Adrenal gland (tissue), 19 donors: ENCODE data around the gene NUDT5. TPM values are rescaled to one million over a fixed set of nuclear protein-coding genes. Genes with fewer than 3 reads are reported as not detected.

ENCODE experiments used
- DNase-seq, 7 donors: peaks; one replicate each; pipeline ENCODE4 v3.0.0-alpha.2; 2019 to 2020
- H3K27ac ChIP-seq, 5 donors: fragments of 200-600 bp; sonication (generic) in 4 of 5; 1 replicate in 3 of 5; 2 replicates in 2 of 5; pipeline versions ENCODE4 v1.5.1 to v1.8.0; 2016 to 2020; ENCODE audit warnings: mild to moderate bottlenecking in 1 of 5
- H3K27me3 ChIP-seq: fragments of 200-600 bp; 2 replicates; pipeline ENCODE4 v1.8.0; 2021
- H3K36me3 ChIP-seq, 2 donors: fragments of 200-600 bp; replicated peaks in 1 of 2; 1 replicate in 1 of 2; 2 replicates in 1 of 2; pipeline versions ENCODE4 v1.5.1 to v1.8.0; 2018 to 2022
- H3K4me1 ChIP-seq, 2 donors: fragments of 200-600 bp; replicated peaks in 1 of 2; 1 replicate in 1 of 2; 2 replicates in 1 of 2; pipeline versions ENCODE4 v1.5.1 to v1.8.0; 2018 to 2021
- H3K4me3 ChIP-seq, 4 donors: fragments of 200-600 bp; sonication (generic) in 3 of 4; one replicate each; pipeline ENCODE4 v1.5.1; 2016 to 2018
- H3K9me3 ChIP-seq, 3 donors: fragments of 200-600 bp; sonication (generic) in 1 of 3; replicated peaks in 1 of 3; 1 replicate in 2 of 3; 2 replicates in 1 of 3; pipeline versions ENCODE4 v1.5.1 to v1.8.0; 2016 to 2021
- POLR2A ChIP-seq, 2 donors: fragments of 450-650 bp; IDR thresholded peaks; one replicate each; pipeline ENCODE4 v1.6.1; 2017; ENCODE audit warnings: antibody characterized with exemption in 2 of 2, mild to moderate bottlenecking in 2 of 2, moderate library complexity in 1 of 2
- WGBS, 4 donors: extraction: QIAGEN DNeasy Blood & Tissue Kit in 2 of 4; methylation state at CpG; one replicate each; pipeline versions ENCODE4 v1.1.5 to v1.1.7; 2013 to 2017; 5-methylcytosine and 5-hydroxymethylcytosine counted together
- intact Hi-C, 2 donors: fragments of 100-400 bp; cut with DNase I; formaldehyde crosslinking; loops; one replicate each; pipeline versions ENCODE4 v1.14.1 to v1.15.0; 2022 to 2023
- long read RNA-seq, 10 donors: library from polyadenylated mRNA in 3 of 10; unstranded in 2 of 10; stranded (forward) in 1 of 10; transcript quantifications; one replicate each; pipeline ENCODE4 v2.0.0 and lab custom pipeline, GENCODE V29; 2021 to 2026
- polyA plus RNA-seq, 3 donors: library from polyadenylated mRNA; stranded (reverse); fragments of 200-250 nt in 2 of 3; fragments of 350-450 nt in 1 of 3; fragmentation: Illumina TruSeq in 1 of 3; extraction: RNeasy Lipid Tissue Mini Kit (QIAGEN cat#74804) in 1 of 3; gene quantifications; one replicate each; pipeline ENCODE4 v1.2.3, GENCODE V29; 2013 to 2014
- total RNA-seq, 9 donors: library from RNA; depleted of rRNA in 4 of 9; stranded (reverse); fragments of >200 nt in 4 of 9; fragments of 120-200 nt in 1 of 9; fragmentation: NEBNext Ultra II Directional in 1 of 9; extraction: Animal tissue kit (Norgen Biotek cat#: 25700) in 1 of 9; gene quantifications; one replicate each; pipeline versions ENCODE4 v1.1.0 to v1.2.4, GENCODE V29; 2013 to 2023
- TF ChIP-seq, protein P1 (sequence below), 6 experiments: fragments of 450-650 bp in 4 of 6; fragments of 200-600 bp in 2 of 6; sonication (generic) in 1 of 6; IDR thresholded peaks; 1 replicate in 5 of 6; 2 replicates in 1 of 6; pipeline versions ENCODE4 v1.5.1 to v1.8.0; 2016 to 2021; ENCODE audit warnings: antibody characterized with exemption in 6 of 6, mild to moderate bottlenecking in 2 of 6, moderate library complexity in 1 of 6
- donor health status: healthy with polysubstance abuse.
- donor health status: Bipolar disorder and iron deficiency.
- donor health status: DM: yes; HTN: yes; CAD: no.
- donor health status: DM: no; HTN: no; CAD: no.
- donor health status: DM: no; HTN: no; CAD: no.
- donor health status: DM: yes; HTN: yes; CAD: no.

NUDT5 gene
- 10 to 100 TPM; 35.5 to 62.7 (median 48.0) TPM for total RNA-seq
- 10 to 100 TPM; 25.3 to 84.3 (median 44.6) TPM for polyA plus RNA-seq
- long read RNA-seq, donor 1, partial matches to known transcripts, result 27 of 28 reads
- long read RNA-seq, donor 1, other reads (novel, unspliced or antisense), result 0 of 28 reads
- long read RNA-seq, donor 2, partial matches to known transcripts, result 0 of 20 reads
- long read RNA-seq, donor 2, other reads (novel, unspliced or antisense), result 20 of 20 reads
- long read RNA-seq, donor 3, partial matches to known transcripts, result 0 of 26 reads
- long read RNA-seq, donor 3, other reads (novel, unspliced or antisense), result 25 of 26 reads
- long read RNA-seq, donor 4, partial matches to known transcripts, result 1 of 10 reads
- long read RNA-seq, donor 4, other reads (novel, unspliced or antisense), result 9 of 10 reads
- long read RNA-seq, donor 5, partial matches to known transcripts, result 0 of 15 reads
- long read RNA-seq, donor 5, other reads (novel, unspliced or antisense), result 15 of 15 reads
- long read RNA-seq, donor 6, partial matches to known transcripts, result 0 of 6 reads
- long read RNA-seq, donor 6, other reads (novel, unspliced or antisense), result 6 of 6 reads
- long read RNA-seq, donor 7, partial matches to known transcripts, result 0 of 10 reads
- long read RNA-seq, donor 7, other reads (novel, unspliced or antisense), result 10 of 10 reads
- long read RNA-seq, donor 8, partial matches to known transcripts, result 0 of 28 reads
- long read RNA-seq, donor 8, other reads (novel, unspliced or antisense), result 28 of 28 reads
- long read RNA-seq, donor 9, partial matches to known transcripts, result 0 of 10 reads
- long read RNA-seq, donor 9, other reads (novel, unspliced or antisense), result 10 of 10 reads
- long read RNA-seq, donor 10, partial matches to known transcripts, result 0 of 15 reads
- long read RNA-seq, donor 10, other reads (novel, unspliced or antisense), result 15 of 15 reads

DNA sequence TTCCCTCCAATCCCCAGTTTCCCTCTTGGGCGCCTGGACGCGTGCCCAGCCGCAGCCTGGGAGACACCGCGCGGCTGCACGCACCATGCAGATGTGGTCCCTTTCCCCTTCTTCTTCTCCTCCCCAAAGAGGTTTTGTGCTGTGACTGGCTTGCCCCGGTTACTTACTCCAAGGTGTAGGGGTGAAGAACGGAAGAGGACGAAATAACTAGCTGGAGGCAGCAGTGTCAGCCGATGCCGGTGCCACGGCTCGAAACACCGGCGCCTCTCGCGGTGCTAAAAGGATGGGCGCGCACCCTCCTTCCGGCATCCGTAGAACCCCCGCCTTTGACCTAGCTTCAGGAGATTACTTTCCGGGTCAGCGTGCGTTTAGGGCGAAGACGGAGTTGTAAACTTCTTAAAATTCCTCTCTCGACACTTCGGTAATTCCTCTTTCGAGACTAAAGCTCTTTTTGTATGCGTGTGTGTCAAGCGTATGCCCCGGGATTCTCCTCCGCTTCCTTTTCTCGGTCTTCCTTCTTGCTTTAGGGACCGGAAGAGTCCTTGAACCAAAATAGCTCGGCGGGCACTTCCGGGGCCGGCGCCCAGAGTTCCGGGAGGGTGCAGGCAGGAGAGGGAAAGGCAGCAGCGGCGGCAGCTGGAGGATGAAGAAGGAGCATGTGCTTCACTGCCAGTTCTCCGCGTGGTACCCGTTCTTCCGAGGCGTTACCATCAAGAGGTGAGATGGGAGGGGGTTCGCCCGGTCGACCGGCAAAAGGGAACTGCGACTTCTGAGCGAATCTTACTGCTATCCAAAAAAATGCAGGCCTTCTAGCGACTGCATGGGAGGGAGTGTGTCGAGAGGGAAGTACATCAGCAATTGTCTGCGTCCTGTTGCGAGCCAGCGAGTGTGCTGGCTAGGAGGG, at the start of gene NUDT5, which contains the start of gene CDC123:
TSS of gene NUDT5 (minus strand) at position 289 of the 904 bp plus-strand sequence. CDS start 9,600 bp downstream, outside the sequence.
TSS of gene CDC123 (plus strand) at position 586 of the 904 bp plus-strand sequence. CDS start at position 644, 58 bp downstream.
- H3K27me3 ChIP-seq, result no peaks in the 10 kb centered on the region
- DNase-seq, result peak; percentile 85 to 95 (median 88)
- H3K4me1 ChIP-seq, result peaks cover 14 to 39% of the 10 kb centered on the region in 2 donors
- TF ChIP-seq POLR2A (IDR thresholded peaks at IDR 0.05), result peak; percentile 13 to 39
- TF ChIP-seq, protein P1, sequence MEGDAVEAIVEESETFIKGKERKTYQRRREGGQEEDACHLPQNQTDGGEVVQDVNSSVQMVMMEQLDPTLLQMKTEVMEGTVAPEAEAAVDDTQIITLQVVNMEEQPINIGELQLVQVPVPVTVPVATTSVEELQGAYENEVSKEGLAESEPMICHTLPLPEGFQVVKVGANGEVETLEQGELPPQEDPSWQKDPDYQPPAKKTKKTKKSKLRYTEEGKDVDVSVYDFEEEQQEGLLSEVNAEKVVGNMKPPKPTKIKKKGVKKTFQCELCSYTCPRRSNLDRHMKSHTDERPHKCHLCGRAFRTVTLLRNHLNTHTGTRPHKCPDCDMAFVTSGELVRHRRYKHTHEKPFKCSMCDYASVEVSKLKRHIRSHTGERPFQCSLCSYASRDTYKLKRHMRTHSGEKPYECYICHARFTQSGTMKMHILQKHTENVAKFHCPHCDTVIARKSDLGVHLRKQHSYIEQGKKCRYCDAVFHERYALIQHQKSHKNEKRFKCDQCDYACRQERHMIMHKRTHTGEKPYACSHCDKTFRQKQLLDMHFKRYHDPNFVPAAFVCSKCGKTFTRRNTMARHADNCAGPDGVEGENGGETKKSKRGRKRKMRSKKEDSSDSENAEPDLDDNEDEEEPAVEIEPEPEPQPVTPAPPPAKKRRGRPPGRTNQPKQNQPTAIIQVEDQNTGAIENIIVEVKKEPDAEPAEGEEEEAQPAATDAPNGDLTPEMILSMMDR (IDR thresholded peaks at IDR 0.05), result no peak
- H3K4me3 ChIP-seq, result peak within 1 kb of the TSS; percentile 44 to 97 (median 84)
- no peaks in the 10 kb centered on the region for H3K9me3 ChIP-seq
- intact Hi-C loops, result no loop called here
- H3K27ac ChIP-seq, result peak within 1 kb of the TSS; percentile 78 to 94 (median 87)
- H3K36me3 ChIP-seq, result peaks cover 0 to 6% of the 10 kb centered on the region in 2 donors
- WGBS, 4 donors, result 0 to 1% (median 1%) methylated on average over 52 to 62 of the region's 62 CpGs

DNA sequence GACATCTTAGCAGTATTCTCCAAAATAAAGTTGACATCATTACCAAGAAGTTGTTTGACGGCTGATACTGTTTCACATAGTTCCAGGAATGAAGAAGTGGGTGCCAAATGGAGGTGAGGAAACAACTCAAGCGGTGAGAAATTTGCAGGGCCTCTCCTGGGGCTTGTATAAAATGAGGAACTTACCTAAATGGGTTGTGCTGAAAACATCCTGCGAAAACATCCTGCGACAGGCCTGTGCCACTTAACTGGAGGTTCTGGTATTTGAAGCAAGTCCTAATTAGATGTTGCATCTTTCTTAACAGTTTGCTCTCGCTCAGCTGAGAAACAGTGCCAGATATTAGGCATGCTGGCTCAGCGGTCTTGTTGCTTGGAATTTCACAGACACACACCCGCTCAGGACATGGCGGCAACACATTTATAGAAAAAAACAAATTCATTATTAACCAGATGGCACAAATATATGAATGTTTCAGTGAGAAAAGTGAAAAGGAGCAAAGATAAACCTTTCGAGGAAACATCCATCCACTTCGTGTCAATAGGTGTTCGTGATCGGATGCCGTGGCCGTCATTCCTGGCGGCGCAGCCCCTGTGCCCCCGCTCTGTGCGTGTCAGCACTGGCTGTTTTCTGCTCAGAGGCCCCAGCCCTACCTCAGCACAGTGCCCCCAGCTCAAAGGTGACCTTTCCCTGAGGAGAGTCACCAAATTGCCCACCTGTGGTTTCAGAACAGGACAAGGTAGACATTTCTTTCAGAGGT, 48.4 kb upstream of the NUDT5 start:
- H3K27ac ChIP-seq, result no peak overlapping the region

DNA sequence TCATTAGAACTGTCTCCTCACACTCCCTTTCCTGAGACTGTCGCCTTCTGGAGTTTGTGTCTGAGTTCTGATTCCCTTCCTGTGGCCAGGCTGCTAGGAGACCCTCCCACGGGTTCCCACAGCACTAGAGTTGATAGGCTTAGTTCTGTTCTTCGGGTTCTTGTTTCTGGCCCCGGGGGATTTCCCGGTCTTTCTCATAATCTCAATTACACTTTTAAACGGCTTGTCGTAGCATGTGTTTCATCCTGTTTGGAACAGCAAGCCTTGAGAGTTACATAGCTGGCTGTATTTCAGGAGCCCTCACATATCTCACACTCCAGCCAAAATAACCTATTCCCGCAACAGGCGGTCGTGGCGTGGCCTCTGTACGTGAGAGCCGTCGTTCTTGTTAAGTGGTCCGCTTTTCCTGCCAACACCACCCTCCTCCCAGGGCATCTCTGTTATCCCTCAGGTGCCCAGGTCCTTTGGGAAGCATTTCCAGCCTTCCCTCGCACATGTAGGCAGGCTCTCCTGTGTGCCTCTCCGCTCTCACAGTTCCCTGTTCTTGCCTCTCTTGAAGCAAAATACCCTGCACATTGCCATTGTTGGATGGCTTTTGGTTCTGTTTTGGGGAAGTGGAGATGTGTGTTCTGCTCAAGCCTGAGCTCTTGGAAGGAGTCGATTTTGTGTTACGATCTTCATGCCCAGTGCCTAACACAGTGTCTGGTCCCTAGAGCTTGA, 46.3 kb upstream of the NUDT5 start:
- DNase-seq, result peak in 1 of 7 donors; percentile 43
- H3K4me1 ChIP-seq, result no peaks in the 10 kb centered on the region
- peak overlapping the region in 1 of 5 donors; percentile 31 for H3K27ac ChIP-seq
- no peaks in the 10 kb centered on the region for H3K27me3 ChIP-seq
- 70 to 81% (median 76%) methylated on average over 19 of the region's 19 CpGs for WGBS, 4 donors
- no peaks in the 10 kb centered on the region for H3K9me3 ChIP-seq
- TF ChIP-seq, protein P1 (IDR thresholded peaks at IDR 0.05), result no peak
- TF ChIP-seq POLR2A (IDR thresholded peaks at IDR 0.05), result no peak
- H3K4me3 ChIP-seq, result no peak overlapping the region
- H3K36me3 ChIP-seq, result peaks cover 0 to 48% of the 10 kb centered on the region in 2 donors
- intact Hi-C loops, result no loop called here

More for the DNA sequence above, 48.4 kb upstream of the NUDT5 start:
- H3K9me3 ChIP-seq, result no peaks in the 10 kb centered on the region
- intact Hi-C loops, result no loop called here
- 89 to 93% (median 92%) methylated on average over 18 of the region's 18 CpGs for whole genome bisulfite sequencing, 4 donors
- H3K36me3 ChIP-seq, result peaks cover 0 to 43% of the 10 kb centered on the region in 2 donors
- no peak for TF ChIP-seq POLR2A (IDR thresholded peaks at IDR 0.05)
- TF ChIP-seq, protein P1 (IDR thresholded peaks at IDR 0.05), result no peak
- no peaks in the 10 kb centered on the region for H3K4me1 ChIP-seq
- DNase-seq, result peak in 1 of 7 donors; percentile 48
- H3K27me3 ChIP-seq, result no peaks in the 10 kb centered on the region
- H3K4me3 ChIP-seq, result no peak overlapping the region
